ENCODE data around the gene RASA3.
"Not testable (repeated sequence)": the region's sequence is repeated elsewhere in the genome, so short reads cannot be mapped to it uniquely, and the experiment has no call there.

Gene RASA3

DNA sequence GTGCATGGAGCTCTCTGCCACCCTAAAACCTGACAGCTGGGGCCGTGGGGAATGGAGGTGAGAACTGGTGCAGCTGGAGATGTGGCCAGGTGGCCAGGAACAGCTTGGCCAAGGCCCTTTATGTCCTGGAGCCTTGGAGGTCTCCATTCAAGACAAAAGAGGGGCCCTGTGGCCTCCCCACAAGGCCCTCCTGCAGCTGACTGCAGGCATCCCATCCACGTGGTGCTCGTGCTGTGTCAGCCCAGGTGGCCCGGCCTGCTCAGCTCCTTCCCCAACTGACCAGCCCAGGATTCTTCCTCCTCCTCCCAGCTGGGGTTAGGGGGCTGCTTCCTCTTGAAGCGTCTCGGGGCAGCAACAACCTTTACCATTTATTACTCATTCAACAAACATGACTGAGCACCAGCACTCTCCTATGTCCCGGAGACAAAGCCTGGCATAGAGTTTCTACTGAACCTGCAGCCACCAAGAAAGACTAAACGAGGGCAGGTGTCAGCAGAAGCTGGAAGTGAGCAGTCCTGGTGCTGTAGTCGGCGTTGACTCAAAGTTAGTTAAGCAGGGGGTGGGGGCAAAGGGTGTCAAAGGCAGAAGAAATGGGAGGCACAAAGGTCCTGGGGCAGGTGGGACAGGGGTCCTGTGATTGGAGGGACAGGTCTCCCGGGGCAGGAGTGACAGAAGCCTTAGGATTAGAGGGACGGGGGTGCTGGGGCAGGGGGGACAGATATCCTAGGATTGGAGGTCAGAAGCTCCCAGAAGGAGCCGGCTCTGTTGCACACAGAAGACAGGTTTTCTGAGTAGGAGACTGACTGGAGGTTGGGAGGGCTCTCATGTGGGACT, 135.3 kb downstream of the RASA3 start:
- no peak for DNase-seq

DNA sequence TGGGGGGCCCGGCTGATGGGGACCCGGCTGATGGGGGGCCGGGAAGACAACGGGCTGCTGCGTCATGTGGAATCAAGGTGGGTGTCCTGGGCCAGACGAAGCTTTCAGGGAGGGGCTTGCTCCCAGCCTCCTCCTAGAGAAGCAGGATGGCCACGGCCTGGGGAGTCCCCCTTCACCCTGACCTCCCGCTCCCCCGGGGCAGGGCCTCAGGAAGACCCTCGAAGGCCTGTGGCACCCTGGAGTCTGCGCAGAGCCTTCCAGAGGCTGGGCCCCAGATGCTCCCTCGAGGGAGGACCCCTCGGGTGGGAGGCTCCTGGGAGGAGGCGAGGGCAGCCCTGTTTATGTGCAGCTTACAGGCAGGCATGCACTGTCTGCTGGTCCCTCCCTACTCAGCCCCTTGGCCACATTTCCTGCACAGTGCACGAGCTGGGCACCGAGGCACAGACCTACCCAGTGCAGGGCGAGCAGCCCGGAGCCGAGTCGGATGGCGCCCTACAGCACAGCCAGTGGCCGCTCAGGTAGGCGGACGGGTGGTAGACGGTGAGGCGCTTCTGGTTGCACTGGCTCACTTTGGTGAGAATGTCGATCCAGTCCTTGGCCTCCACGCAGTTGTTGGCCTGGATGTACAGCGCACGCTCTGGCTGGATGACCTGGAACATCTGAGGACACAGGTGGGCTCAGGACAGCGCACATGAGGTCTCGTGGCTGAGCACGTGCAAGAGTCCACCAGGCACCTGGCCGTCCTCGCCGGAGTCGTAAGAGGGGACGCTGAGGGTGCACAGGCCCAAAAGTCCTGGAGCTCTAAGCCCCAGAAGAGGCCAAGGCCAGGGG, 136.1 kb downstream of the RASA3 start:
- no peak for DNase-seq

DNA sequence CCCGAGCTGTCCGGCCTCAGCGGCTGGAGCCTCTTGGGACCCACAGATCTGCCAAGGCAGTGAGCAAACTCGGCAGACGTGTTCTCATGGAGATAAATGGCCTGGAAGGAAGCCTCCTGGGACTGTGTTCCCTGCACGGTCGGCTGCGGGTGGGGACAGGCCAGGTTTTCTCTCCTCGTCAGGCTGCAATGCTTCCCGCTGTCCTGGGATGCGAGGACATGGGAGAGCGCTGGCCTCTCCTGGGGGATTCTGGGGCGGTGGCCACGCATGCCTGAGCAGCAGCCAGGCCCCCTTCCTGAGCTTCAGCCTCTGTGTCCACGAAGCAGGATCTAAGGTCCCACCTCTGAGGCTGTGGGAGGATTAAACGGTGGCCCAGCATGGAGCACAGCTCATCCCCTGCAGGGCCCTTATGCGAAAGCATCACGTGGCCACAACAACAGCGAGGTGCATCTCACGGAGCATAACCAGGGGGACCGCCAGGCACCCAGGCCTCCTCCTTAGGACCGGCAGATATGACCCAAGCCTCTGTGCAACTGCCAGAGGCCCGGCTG, 137.3 kb downstream of the RASA3 start:
- no peak for DNase-seq

DNA sequence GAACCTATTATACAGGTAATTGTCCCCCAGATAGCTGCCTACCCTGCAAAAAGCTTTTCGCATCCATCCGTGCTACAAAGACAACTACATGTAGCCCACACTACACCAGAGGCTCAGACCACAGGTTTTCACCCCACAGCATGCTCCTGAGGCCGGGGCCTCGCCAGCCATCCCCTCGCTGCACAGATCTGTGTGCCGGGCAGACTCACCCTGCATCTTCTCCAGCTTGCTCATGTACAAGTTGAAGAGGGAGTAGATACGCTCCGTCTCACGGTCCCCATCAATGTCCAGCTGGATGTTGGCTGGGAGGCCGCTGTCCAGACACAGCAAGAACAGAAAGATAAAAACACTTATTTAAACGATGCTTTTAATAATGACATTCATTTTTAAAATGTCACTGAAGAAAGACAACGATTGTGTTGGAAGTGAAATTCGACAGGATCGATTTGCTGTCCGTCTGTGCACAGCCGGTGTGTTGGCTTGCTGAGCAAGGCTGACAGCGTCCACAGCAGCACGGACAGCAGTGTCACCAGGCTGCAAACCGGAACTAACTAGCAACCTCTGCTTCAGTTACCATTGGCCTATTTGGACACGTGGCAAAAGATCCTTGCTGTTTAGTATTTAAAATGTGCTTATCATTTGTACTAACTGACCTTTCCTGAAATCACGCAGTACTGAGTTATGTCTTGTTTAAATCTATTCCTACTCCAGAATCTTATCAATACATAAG, 140.0 kb downstream of the RASA3 start:
- no peak for DNase-seq

DNA sequence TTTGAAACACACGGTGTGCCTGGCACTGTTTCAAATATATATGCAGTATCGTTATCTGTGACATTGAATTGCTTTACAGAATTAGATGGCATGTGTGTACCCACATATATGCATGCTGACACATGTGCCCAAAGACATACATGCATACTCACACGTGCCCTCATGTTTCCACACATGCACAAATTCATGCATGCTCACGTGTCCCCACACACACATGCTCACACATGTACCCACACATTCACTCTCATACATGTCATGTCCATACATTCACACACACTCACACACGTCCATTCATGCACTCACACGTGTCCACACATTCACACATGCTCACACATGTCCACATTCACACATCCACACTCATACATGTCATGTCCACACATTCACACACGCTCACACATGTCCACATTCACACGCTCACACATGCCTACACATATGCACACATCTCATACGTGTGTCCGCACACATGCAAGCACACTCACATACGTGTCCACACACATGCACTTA, 140.7 kb downstream of the RASA3 start:
- DNase-seq: no peak

DNA sequence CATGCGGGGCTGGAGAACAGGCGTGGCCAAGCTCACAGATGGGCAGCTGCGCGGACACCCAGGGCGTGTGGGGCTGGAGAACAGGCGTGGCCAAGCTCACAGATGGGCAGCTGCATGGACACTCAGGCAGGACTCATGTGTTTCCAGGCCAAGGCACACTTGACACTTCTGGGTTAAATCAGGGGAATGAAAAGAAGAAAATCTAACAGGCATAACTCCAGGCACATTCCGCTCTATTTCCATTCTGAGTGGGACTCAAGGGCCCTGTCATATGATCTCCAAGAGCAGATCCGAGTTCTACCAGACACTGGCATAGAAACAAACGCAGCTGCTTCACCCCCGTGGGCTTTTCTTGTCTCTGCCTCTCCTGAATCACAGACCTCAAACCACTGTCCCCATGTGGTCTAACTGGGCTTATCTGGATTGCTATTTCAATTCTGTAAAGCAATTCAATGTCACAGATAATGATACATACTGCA, 141.2 kb downstream of the RASA3 start:
- no peak for DNase-seq

DNA sequence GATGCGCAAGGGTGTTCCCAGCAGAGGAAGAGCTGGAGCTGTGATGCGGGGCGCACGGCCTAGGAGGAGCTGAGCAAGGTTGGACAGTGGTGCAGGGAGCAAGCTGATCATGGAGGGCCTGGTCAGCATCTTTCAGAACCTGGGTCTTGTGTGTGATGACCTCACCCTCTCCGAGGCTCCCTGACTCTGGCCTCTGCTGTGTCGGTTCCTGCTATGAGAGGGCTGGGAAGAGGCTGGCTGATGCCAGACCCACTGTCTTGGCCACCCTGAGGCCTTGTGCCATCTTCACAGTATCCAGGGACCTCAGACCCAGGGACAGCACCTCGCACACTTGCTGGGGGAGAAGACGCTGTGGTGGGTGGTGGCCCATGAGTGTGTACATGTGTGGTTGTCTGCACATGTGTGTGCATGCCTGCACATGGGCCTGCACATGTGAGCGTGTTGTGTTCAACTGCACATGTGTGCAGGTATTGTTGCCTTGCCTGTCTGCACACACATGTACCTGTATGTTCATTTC, 142.0 kb downstream of the RASA3 start:
- no peak for DNase-seq

DNA sequence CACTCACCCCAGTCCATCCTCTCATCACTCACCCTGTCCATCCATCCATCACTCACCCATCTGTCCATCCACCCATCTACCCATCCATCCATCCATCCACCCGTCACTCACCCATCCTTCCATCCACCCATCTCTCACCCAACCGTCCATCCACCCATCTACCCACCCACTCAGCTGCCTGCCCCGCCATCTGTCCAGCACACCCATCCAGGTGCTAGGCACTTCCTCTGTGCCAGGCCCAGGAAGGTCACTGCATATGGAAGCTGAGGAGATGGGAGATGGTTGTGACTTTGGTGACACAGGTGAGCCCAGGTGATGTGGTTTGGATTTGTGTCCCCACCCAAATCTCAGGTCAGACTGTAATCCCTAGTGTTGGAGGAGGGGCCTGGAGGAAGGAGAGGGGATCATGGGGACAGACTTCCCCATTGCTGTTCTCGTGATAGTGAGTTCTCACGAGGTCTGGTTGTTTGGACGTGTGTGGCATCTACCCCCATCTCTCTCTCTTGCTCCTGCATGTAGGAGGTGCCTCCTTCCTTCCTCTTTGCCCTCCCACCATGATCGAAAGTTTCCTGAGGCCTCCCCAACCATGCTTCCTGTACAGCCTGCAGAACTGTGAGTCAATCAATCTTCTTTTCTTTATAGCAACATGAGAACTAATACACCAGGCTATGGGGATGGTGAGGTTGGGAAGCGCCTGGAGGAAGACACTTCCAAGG, 142.7 kb downstream of the RASA3 start:
- DNase-seq: no peak

DNA sequence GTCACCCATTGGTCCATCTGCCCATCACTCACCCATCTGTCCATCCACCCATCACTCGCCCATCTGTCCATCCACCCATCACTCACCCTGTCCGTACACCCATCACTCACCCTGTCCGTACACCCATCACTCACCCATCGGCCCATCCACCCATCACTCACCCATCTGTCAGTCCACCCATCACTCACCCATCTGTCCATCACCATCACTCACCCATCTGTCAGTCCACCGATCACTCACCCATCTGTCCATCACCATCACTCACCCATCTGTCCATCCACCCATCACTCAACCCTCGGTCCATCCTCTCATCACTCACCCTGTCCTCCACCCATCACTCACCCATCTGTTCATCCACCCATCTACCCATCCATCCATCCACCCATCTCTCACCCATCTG, 143.6 kb downstream of the RASA3 start:
- not testable (repeated sequence) for DNase-seq

DNA sequence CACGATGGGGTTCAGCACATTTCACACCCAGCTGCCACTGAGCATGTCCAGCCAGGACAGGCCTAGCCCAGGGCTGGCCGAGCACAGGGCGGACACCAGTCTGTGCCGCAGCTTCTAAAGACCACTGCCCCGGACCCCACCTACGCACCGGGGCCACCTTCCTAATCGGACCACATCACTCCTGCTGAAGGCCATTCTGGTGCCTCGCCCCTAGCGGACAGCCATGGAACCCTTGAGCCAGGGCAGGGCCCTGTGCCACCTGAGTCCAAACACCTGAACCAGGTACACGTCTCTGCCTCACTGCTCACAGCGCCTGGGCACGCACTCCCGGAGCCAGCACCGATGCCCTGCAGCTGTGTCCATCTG, 150.1 kb downstream of the RASA3 start:
- DNase-seq: no peak

DNA sequence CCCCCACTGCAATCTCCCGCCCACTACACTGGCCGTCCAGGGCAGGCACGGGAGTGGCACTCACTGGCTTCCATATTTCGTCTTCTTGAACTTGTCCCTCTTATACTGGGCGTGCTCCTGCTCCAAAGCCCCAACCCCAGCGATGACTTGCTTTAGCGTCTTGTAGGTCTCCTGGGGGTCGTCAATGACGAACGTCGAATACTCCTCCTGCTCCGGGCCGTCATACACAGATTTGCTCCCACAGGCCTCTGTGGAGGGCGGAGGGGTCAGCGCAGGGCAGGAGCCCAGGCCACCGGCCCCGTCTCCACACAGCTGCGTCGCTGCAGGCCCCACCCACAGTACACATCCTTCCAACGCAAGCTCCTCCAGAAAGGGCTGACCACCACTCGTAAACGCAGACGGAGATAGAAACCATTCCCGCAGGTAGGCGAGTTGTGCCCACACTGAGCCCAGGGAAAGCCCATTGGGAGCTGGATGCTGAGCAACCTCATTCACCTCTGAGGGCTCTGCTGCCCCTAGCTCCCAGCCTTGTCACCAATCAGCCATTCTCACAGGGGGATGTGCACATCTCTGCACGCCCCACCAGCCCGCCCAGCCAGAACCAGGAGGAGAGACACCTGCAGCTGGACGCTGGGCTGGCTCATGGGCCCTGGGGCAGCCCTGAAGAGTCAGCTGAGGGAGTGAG, 150.7 kb downstream of the RASA3 start:
- DNase-seq: no peak

DNA sequence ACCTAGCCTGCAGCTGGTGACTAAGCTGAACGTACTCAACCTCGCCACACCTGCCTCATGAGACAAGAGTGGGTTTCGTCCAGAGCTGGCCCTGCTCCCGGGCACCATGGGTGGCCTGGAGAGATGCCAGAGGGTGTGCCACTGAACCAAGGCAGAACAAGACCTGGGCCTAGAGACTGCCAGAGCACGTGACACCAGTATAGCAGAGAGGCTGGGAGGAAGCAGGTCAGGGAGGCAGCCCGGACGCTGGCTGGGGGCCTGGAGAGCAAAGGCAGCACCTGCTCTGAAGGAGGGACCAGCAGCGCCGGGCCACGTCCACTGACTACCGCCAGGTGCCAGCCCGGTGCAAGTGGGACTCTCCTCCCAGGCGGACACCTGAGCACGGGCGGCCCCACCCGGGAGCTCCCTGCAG, 151.2 kb downstream of the RASA3 start:
- no peak for DNase-seq

DNA sequence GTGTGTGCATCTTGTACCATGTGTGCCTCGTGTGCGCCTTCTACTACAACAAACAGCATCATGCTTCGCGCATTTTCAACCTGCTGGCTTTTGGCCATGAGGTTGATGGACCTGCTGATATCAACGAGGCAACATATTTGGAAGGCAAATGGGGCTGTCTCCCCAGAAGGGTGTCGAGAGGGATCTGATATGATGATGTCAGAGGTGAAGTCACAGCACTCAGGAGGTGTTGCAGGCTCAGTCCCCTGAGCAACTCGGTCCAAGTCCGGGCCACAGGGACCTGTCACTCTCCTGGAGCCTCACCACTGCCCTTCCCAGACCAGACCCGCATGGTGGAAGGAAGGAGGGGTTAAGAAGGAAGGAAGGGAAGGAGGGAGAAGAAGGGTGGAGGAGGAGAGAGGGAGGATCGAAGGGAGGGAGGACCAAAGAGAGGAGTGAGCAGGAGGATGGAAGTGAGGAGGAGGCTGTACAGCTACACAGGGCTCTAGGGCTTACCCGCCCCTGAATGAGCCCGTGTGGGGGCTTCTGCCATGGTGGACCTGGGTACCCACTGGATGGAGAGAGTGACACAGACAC, 151.8 kb downstream of the RASA3 start:
- no peak for DNase-seq

DNA sequence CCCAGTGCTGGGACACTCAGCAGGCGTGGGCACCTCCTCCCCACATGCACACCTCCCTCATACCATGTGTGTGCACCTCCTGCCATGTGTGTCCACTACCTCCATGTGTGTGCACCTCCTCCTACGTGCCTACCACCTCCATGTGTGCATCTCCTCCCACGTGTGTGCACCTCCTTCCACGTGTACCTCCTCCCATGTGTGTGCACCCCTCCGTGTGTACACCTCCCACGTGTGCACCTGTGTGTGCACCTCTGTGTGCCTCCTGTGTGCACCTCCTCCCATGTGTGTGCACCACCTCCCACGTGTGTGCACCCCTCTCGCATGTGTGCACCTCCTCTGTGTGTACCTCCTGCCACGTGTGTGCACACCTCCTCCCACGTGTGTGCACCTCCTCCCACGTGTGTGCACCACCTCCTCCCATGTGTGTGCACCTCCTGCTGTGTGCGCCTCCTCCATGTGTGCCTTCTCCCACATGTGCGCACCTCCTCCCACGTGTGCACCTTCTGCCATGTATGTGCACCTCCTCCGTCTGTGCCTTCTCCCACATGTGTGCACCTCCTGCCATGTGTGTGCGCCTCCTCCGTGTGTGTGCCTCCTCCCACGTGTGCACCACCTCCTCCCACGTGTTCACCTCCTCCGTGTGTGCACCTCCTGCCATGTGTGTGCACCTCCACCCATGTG, 152.5 kb downstream of the RASA3 start:
- DNase-seq: no peak

DNA sequence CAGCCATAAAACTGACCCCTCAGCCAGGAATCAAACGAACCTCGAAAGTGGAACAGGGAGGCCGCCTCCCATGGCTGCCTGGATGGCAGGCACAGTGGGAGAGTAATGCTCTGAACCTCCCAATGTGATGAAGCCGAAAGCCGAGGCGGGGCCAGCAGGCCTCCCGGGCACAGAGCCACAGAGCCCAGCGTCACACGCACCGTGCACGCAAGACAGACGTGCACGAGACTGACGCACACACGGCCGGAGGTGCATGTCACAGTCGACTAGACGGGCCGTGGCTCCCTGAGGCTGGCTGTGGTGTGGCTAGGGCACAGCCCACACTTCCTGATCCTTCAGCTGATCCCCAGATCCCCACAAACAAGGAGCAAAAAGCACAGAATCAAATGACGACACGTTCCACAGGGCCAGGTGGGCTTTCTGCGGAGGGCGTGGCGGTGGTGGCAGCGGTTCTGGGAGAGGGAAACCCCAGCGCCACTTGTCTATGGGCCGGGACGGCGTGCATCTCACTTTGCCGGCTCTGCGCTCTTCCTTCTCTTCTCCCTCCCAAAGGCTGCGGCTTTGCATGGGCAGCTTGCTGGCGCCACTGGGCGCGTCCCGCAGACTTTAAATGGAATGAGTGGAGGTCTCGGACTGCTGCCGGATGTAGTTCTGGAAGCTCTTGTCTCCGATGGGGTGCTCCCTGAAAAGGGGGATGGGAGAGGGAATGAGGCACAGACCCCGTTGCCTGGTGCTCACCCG, 153.5 kb downstream of the RASA3 start:
- DNase-seq: no peak

DNA sequence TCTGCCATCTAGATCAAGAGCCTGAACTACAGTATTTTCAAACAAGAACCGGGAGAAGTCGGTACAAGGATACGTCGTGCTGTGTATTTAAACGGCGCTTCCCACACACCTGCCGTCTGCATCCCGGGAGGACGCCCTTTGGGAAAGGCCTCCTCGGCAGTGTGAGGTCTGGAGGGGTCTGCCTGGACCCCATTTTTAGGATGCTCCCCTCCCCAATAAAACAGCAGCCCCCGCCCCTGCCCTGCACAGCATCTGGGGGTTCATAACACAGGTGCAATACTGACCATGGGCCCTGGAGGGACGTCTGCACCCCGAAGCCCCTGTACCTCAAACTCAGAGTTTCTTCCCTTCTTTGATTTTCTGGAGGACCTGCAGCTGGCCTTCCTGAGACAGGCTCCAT, 154.4 kb downstream of the RASA3 start:
- no peak for DNase-seq

DNA sequence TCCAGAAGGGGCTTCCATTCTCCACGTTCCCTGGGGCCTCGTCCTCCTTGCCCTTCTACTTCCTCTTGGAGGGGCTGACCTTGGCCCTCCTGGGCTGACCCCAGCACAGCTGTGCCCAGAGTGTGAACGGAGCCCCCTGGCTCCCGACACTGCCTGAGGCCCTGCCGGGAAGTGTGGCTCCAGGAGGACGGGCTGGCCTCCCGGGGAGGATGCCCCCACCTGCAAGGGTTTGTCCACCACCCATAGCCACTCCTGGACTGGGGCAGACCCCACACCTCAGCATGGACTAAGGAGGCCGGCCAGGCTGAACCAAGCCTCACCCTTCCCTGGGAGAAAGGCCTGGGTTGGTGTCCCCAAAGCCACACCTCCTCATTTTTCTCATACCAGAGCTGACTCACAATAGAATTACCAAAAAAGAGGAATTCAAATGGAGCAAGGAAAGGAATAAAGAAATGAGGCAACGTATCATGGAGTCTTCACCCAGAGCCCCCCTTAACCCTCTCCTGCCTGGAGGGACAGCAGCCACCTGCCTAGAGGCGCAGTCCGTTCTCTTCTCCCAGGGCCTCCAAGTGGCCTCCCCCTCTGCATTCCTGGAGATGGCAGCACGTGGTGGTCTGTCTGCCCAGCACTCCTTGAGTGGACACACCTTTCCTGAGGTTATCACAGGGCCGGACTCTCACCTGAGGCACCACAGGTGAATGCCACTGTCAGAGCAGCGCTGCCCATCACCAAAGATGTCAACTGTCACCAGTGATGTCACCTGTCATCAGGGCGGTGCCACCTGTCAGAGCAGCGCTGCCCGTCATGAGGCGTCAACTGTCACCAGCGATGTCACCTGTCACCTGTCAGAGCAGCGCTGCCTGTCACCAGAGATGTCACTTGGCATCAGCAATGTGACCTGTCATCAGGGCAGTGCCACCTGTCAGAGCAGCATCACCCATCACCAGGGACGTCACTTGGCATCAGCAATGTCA, 155.4 kb downstream of the RASA3 start:
- no peak for DNase-seq

DNA sequence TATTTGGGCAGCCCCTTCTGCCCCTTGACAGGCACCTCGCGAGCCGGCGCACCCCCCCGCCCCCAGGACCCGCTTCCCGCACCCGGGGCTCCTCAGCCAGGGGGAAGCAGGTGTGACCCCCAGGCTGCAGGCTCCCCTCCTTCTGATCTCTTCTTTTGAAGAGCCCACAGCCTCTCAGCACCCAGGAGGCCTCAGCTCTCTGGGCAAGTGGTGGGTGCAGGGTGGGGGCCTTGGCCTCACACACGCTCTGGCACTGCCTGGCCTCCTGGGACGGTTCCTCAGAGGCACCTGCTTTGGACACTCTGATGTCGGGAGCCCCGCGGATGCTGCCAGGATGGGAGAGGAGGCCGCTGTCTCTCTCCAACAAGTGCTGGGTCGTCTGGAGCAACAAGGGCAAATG, 157.0 kb downstream of the RASA3 start:
- no peak for DNase-seq
